ENCODE measurements around the gene STK32B.

DNA sequence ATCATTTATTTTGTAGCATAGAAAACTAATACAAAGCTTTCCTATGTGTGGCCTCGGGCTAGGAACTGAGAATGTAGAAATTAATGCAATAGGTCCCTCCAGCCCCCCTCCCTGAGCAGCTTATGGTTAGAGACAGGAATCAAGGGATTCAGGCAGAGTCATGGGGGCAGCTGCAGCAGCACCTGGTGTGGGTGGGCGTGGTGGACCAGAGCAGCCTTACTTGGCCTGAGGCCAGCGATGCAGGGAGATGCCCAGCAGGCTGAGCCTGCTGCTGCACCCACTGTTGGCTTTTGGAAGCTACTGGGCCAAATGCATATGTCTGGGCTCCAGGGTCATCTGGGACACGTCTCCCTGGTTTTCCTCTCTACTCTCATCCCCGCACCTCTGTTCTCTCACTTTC, 74.0 kb downstream of the STK32B start:
- TF ChIP-seq POLR2A (IDR thresholded peaks at IDR 0.05; ENCODE audit: low read length) (no peak), GATA1 (IDR thresholded peaks at IDR 0.05; ENCODE audit: low read depth, low read length) (no peak)
